SK-N-SH treated with all-trans-retinoic acid at 6 μM for 48 hours (cell line): ENCODE results near the gene EIF4G2.

Experiments
- ATAC-seq: fragments of 200-7000 bp; cut with Tn5 transposase; 3 replicates; pipeline ENCODE4 v1.9.1; 2020; ENCODE audit warnings: mild to moderate bottlenecking, moderate library complexity
- CSDC2 ChIP-seq: fragments of 250-450 bp; sonication (Bioruptor Pico); IDR thresholded peaks from 2 replicates; pipeline ENCODE4 v1.5.0; 2020; ENCODE audit warnings: mild to moderate bottlenecking, moderate library complexity
- ESRRG ChIP-seq: fragments of 250-450 bp; sonication (Bioruptor Pico); IDR thresholded peaks from 2 replicates; pipeline ENCODE4 v1.6.1; 2021; ENCODE audit warnings: mild to moderate bottlenecking
- GLIS3 ChIP-seq: fragments of 250-450 bp; sonication (Bioruptor Pico); IDR thresholded peaks from 2 replicates; pipeline ENCODE4 v1.5.0; 2020; ENCODE audit warnings: mild to moderate bottlenecking, moderate library complexity
- ISL1 ChIP-seq: fragments of 250-450 bp; sonication (Bioruptor Pico); IDR thresholded peaks from 2 replicates; pipeline ENCODE4 v2.1.2; 2022; ENCODE audit warnings: mild to moderate bottlenecking, moderate library complexity
- OSR1 ChIP-seq: fragments of 250-450 bp; sonication (Bioruptor Pico); IDR thresholded peaks from 2 replicates; pipeline ENCODE4 v1.8.0; 2022; ENCODE audit warnings: moderate library complexity, mild to moderate bottlenecking, inconsistent platforms
- PPARA ChIP-seq: fragments of 250-450 bp; sonication (Bioruptor Pico); IDR thresholded peaks from 2 replicates; pipeline ENCODE4 v1.5.0; 2020; ENCODE audit warnings: mild to moderate bottlenecking, borderline replicate concordance
- RARB ChIP-seq: fragments of 250-450 bp; sonication (Bioruptor Pico); IDR thresholded peaks from 2 replicates; pipeline ENCODE4 v1.8.0; 2021; ENCODE audit warnings: mild to moderate bottlenecking, moderate library complexity
- SNAI2 ChIP-seq: fragments of 250-450 bp; sonication (Bioruptor Pico); IDR thresholded peaks from 2 replicates; pipeline ENCODE4 v1.5.0; 2020; ENCODE audit warnings: mild to moderate bottlenecking, moderate library complexity
- TCF4 ChIP-seq: fragments of 250-450 bp; sonication (Bioruptor Pico); IDR thresholded peaks from 2 replicates; pipeline ENCODE4 v1.8.0; 2021; ENCODE audit warnings: mild to moderate bottlenecking, moderate library complexity, borderline replicate concordance
- TOX ChIP-seq: fragments of 250-450 bp; sonication (Bioruptor Pico); IDR thresholded peaks from 2 replicates; pipeline ENCODE4 v1.8.0; 2021; ENCODE audit warnings: mild to moderate bottlenecking, moderate library complexity, borderline replicate concordance
- ZC3H10 ChIP-seq: fragments of 250-450 bp; sonication (Bioruptor Pico); IDR thresholded peaks from 2 replicates; pipeline ENCODE4 v1.5.1; 2021; ENCODE audit warnings: mild to moderate bottlenecking, moderate library complexity
- ZFP3 ChIP-seq: fragments of 250-450 bp; sonication (Bioruptor Pico); IDR thresholded peaks from 2 replicates; pipeline ENCODE4 v1.5.0; 2020; ENCODE audit warnings: mild to moderate bottlenecking, moderate library complexity
- ZNF565 ChIP-seq: fragments of 450-650 bp; formaldehyde crosslinking; conservative IDR thresholded peaks from 2 replicates; pipeline ENCODE4 v1.5.0; 2020; ENCODE audit warnings: low read depth, mild to moderate bottlenecking, moderate library complexity
- ZNF8 ChIP-seq: fragments of 450-650 bp; formaldehyde crosslinking; IDR thresholded peaks from 2 replicates; pipeline ENCODE4 v1.5.0; 2020; ENCODE audit warnings: mild to moderate bottlenecking, moderate library complexity
- TF ChIP-seq, protein P1 (sequence below): fragments of 250-450 bp; sonication (Bioruptor Pico); IDR thresholded peaks from 2 replicates; pipeline ENCODE4 v1.5.1; 2020; ENCODE audit warnings: low read depth, mild to moderate bottlenecking, moderate library complexity
- TF ChIP-seq, protein P2 (sequence below): fragments of 250-450 bp; sonication (Bioruptor Pico); IDR thresholded peaks from 2 replicates; pipeline ENCODE4 v1.5.0; 2020; ENCODE audit warnings: mild to moderate bottlenecking, moderate library complexity
- TF ChIP-seq, protein P3 (sequence below): fragments of 250-450 bp; sonication (Bioruptor Pico); IDR thresholded peaks from 2 replicates; pipeline ENCODE4 v1.5.1; 2021; ENCODE audit warnings: mild to moderate bottlenecking, moderate library complexity
- TF ChIP-seq, protein P4 (sequence below): fragments of 250-450 bp; sonication (Bioruptor Pico); IDR thresholded peaks from 2 replicates; pipeline ENCODE4 v1.8.0; 2020; ENCODE audit warnings: mild to moderate bottlenecking, moderate library complexity, borderline replicate concordance

The EIF4G2 gene

DNA sequence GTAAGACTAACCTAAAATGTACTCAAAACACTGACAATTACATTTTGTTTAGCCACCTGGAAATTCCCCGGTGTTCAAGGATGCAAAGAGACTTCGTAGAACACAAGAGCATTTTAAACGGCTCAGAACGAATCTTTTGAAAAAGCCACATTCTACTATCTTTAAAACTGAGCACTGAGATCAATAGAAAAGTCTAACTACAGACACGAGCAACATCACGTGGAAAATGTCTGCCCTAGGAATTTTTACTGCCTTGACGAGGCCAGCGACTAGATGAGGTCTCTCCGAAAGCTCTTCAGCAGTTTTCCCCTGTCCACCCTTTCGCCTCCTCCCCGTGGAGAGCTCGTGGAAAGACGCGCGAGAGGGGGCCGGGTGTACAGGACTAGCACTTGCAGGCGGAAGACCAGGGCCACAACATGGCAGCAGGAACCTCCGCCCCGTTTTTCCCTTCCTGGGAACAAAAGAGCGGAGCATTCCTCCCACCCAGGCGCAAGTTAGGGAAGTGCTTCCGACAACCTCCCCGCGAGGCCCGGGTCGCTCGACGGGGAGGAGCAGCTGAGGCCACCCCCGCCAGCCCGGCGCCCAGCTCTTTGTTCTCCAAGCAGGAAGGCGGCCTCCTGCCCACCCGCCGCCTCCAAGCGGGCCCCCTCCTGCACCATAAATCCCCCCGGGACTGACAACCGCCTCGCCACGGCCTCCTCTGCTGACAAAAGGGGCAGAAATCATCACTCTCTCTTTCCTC is 1.1 kb downstream of the EIF4G2 start:
- ATAC-seq, result peak; percentile 4

DNA sequence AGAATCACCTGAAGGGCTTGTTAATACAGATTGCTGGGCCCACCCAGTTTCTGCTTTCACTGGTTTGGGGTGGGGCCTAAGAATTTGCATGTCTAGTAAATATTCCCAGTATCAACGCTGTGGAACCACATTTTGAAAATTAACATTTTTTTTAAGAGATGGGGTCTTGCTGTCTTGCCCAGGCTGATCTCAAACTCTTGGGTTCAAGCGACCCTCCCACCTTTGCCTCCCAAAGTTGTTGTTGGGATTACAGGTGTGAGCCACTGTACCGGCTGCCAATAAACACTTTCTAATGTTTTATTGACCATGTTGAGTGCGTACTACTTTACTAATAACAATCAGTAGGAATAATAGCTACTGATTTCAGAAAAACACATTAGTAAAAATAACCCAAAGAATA is 2.5 kb downstream of the EIF4G2 start:
- ATAC-seq, result no peak

More for the DNA sequence above, 1.1 kb downstream of the EIF4G2 start:
- TF ChIP-seq, protein P1, sequence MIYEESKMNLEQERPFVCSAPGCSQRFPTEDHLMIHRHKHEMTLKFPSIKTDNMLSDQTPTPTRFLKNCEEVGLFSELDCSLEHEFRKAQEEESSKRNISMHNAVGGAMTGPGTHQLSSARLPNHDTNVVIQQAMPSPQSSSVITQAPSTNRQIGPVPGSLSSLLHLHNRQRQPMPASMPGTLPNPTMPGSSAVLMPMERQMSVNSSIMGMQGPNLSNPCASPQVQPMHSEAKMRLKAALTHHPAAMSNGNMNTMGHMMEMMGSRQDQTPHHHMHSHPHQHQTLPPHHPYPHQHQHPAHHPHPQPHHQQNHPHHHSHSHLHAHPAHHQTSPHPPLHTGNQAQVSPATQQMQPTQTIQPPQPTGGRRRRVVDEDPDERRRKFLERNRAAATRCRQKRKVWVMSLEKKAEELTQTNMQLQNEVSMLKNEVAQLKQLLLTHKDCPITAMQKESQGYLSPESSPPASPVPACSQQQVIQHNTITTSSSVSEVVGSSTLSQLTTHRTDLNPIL (CRISPR knock-in tag), result no peak
- no peak for TF ChIP-seq SNAI2 (CRISPR knock-in tag)
- no peak for TF ChIP-seq ZNF565 (CRISPR knock-in tag)
- TF ChIP-seq OSR1 (CRISPR knock-in tag), result no peak
- no peak for TF ChIP-seq ZNF8
- no peak for TF ChIP-seq ISL1 (CRISPR knock-in tag)
- TF ChIP-seq, protein P2, sequence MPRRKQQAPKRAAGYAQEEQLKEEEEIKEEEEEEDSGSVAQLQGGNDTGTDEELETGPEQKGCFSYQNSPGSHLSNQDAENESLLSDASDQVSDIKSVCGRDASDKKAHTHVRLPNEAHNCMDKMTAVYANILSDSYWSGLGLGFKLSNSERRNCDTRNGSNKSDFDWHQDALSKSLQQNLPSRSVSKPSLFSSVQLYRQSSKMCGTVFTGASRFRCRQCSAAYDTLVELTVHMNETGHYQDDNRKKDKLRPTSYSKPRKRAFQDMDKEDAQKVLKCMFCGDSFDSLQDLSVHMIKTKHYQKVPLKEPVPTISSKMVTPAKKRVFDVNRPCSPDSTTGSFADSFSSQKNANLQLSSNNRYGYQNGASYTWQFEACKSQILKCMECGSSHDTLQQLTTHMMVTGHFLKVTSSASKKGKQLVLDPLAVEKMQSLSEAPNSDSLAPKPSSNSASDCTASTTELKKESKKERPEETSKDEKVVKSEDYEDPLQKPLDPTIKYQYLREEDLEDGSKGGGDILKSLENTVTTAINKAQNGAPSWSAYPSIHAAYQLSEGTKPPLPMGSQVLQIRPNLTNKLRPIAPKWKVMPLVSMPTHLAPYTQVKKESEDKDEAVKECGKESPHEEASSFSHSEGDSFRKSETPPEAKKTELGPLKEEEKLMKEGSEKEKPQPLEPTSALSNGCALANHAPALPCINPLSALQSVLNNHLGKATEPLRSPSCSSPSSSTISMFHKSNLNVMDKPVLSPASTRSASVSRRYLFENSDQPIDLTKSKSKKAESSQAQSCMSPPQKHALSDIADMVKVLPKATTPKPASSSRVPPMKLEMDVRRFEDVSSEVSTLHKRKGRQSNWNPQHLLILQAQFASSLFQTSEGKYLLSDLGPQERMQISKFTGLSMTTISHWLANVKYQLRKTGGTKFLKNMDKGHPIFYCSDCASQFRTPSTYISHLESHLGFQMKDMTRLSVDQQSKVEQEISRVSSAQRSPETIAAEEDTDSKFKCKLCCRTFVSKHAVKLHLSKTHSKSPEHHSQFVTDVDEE (CRISPR knock-in tag), result no peak
- TF ChIP-seq RARB (CRISPR knock-in tag), result no peak
- no peak for TF ChIP-seq TOX (CRISPR knock-in tag)

DNA sequence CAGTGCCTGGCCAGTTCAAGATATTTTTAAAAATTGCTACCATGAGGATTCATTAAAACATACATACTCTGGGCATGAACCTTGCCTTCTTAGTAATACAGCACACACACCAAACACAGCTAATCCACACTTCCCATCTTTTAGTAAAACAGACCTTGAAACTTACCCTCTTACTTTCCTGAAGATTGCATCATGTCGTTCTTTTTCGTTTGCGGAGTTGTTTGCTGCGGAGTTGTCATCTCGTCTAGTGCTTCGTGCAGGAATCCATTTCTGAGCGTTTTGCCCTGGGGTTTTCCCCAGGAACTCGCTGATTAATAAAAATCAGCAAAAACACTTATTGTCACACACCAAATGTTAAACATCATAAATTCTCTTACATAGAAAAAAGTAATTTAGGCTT is 3.0 kb downstream of the EIF4G2 start:
- no peak for ATAC-seq
- TF ChIP-seq, protein P3, sequence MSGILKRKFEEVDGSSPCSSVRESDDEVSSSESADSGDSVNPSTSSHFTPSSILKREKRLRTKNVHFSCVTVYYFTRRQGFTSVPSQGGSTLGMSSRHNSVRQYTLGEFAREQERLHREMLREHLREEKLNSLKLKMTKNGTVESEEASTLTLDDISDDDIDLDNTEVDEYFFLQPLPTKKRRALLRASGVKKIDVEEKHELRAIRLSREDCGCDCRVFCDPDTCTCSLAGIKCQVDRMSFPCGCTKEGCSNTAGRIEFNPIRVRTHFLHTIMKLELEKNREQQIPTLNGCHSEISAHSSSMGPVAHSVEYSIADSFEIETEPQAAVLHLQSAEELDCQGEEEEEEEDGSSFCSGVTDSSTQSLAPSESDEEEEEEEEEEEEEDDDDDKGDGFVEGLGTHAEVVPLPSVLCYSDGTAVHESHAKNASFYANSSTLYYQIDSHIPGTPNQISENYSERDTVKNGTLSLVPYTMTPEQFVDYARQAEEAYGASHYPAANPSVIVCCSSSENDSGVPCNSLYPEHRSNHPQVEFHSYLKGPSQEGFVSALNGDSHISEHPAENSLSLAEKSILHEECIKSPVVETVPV (CRISPR knock-in tag), result no peak
- TF ChIP-seq, protein P1 (CRISPR knock-in tag), result no peak
- TF ChIP-seq ZC3H10 (CRISPR knock-in tag) (no peak), PPARA (CRISPR knock-in tag) (no peak), ZNF565 (CRISPR knock-in tag) (no peak)
- TF ChIP-seq, protein P2 (CRISPR knock-in tag), result no peak

More for the DNA sequence above, 2.5 kb downstream of the EIF4G2 start:
- TF ChIP-seq ISL1 (CRISPR knock-in tag), result no peak
- no peak for TF ChIP-seq RARB (CRISPR knock-in tag)
- no peak for TF ChIP-seq ZFP3 (CRISPR knock-in tag)
- TF ChIP-seq, protein P2 (CRISPR knock-in tag), result no peak
- no peak for TF ChIP-seq ESRRG (CRISPR knock-in tag)
- TF ChIP-seq, protein P4, sequence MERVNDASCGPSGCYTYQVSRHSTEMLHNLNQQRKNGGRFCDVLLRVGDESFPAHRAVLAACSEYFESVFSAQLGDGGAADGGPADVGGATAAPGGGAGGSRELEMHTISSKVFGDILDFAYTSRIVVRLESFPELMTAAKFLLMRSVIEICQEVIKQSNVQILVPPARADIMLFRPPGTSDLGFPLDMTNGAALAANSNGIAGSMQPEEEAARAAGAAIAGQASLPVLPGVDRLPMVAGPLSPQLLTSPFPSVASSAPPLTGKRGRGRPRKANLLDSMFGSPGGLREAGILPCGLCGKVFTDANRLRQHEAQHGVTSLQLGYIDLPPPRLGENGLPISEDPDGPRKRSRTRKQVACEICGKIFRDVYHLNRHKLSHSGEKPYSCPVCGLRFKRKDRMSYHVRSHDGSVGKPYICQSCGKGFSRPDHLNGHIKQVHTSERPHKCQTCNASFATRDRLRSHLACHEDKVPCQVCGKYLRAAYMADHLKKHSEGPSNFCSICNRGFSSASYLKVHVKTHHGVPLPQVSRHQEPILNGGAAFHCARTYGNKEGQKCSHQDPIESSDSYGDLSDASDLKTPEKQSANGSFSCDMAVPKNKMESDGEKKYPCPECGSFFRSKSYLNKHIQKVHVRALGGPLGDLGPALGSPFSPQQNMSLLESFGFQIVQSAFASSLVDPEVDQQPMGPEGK (CRISPR knock-in tag), result no peak
- TF ChIP-seq PPARA (CRISPR knock-in tag), result no peak
- no peak for TF ChIP-seq GLIS3 (CRISPR knock-in tag)
- TF ChIP-seq, protein P3 (CRISPR knock-in tag), result no peak
- no peak for TF ChIP-seq CSDC2 (CRISPR knock-in tag)
- TF ChIP-seq TCF4 (CRISPR knock-in tag), result no peak
- TF ChIP-seq, all 23 proteins: peak for 0
